DOHH2 (cell line): ENCODE results near the gene CYP4F2.
"Not testable (repeated sequence)": the region's sequence is repeated elsewhere in the genome, so short reads cannot be mapped to it uniquely, and the experiment has no call there.

ENCODE experiments used
- H3F3A ChIP-seq: fragments of 200-600 bp; sonication (generic), shearing (Covaris generic); 2 replicates; pipeline ENCODE4 v1.6.0; 2016; ENCODE audit warnings: antibody characterized with exemption, mild to moderate bottlenecking; ENCODE audit not compliant: control insufficient read depth, insufficient read depth
- H3K27ac ChIP-seq: fragments of 200-600 bp; sonication (generic); 2 replicates; pipeline ENCODE4 v1.5.1; 2014; ENCODE audit warnings: low read depth, mild to moderate bottlenecking, low read length, moderate library complexity
- H3K27me3 ChIP-seq: fragments of 200-600 bp; sonication (generic); 2 replicates; pipeline ENCODE4 v1.6.1; 2014; ENCODE audit warnings: mild to moderate bottlenecking, low read length, mixed read lengths; ENCODE audit not compliant: control insufficient read depth
- H3K36me3 ChIP-seq: fragments of 200-600 bp; sonication (generic); 2 replicates; pipeline ENCODE4 v1.6.1; 2014; ENCODE audit warnings: mild to moderate bottlenecking, low read length, moderate library complexity, mixed read lengths; ENCODE audit not compliant: control insufficient read depth
- H3K4me1 ChIP-seq: fragments of 200-600 bp; sonication (generic); 2 replicates; pipeline ENCODE4 v1.6.1; 2014; ENCODE audit warnings: mild to moderate bottlenecking, low read length, mixed read lengths; ENCODE audit not compliant: control insufficient read depth
- H3K4me2 ChIP-seq: fragments of 200-600 bp; sonication (generic); 2 replicates; pipeline ENCODE4 v1.6.0; 2014; ENCODE audit warnings: mild to moderate bottlenecking, low read length, moderate library complexity
- H3K4me3 ChIP-seq: fragments of 200-600 bp; sonication (generic); 2 replicates; pipeline ENCODE4 v1.5.1; 2014; ENCODE audit warnings: mild to moderate bottlenecking, low read length, mixed read lengths
- H3K79me2 ChIP-seq: fragments of 200-600 bp; sonication (generic); 2 replicates; pipeline ENCODE4 v1.6.1; 2014; ENCODE audit warnings: mild to moderate bottlenecking, low read length, mixed read lengths; ENCODE audit not compliant: control insufficient read depth
- H3K9me2 ChIP-seq: fragments of 200-600 bp; sonication (generic); replicated peaks from 2 replicates; pipeline ENCODE4 v1.6.1; 2014; ENCODE audit warnings: mild to moderate bottlenecking, low read length, mixed read lengths; ENCODE audit not compliant: control insufficient read depth
- H3K9me3 ChIP-seq: fragments of 200-600 bp; sonication (generic); 2 replicates; pipeline ENCODE4 v1.6.1; 2014; ENCODE audit warnings: antibody characterized with exemption, low read length, mixed read lengths; ENCODE audit not compliant: control insufficient read depth, insufficient read depth
- H4K20me1 ChIP-seq: fragments of 200-600 bp; sonication (generic); 2 replicates; pipeline ENCODE4 v1.6.0; 2014; ENCODE audit warnings: low read depth, mild to moderate bottlenecking, antibody characterized with exemption, low read length, moderate library complexity; ENCODE audit not compliant: control insufficient read depth, insufficient read depth
- CTCF ChIP-seq: fragments of 200-600 bp; sonication (generic); IDR thresholded peaks from one replicate; pipeline ENCODE4 v1.5.1; 2014; ENCODE audit warnings: antibody characterized with exemption, mild to moderate bottlenecking, low read depth, low read length; ENCODE audit not compliant: poor library complexity, severe bottlenecking
- EZH2phosphoT487 ChIP-seq: fragments of 200-600 bp; sonication (generic); IDR thresholded peaks from 2 replicates; pipeline ENCODE4 v1.6.1; 2017; ENCODE audit warnings: borderline replicate concordance, mild to moderate bottlenecking, antibody characterized with exemption, low read length, moderate library complexity, mixed read lengths

Gene CYP4F2

GRCh38 chr19:15831626-15832025 is 66.2 kb downstream of the CYP4F2 start:
- H3K27ac ChIP-seq: no peak overlapping the region
- no peaks in the 10 kb centered on the region for H3K27me3 ChIP-seq
- H3K79me2 ChIP-seq: no peaks in the 10 kb centered on the region
- H3K4me3 ChIP-seq: no peak overlapping the region
- H3K9me2 ChIP-seq: no peaks in the 10 kb centered on the region
- H3K36me3 ChIP-seq: peaks cover 4% of the 10 kb centered on the region; the same call in 1 of the 2 replicates
- no peak overlapping the region for H3K4me2 ChIP-seq
- H3K9me3 ChIP-seq: no peaks in the 10 kb centered on the region
- peaks cover 18% of the 10 kb centered on the region for H3K4me1 ChIP-seq
- TF ChIP-seq CTCF (no peak), EZH2phosphoT487 (no peak)
- H4K20me1 ChIP-seq: no peaks in the 10 kb centered on the region
- H3F3A ChIP-seq: peaks cover 4% of the 10 kb centered on the region

GRCh38 chr19:15829786-15830185 is 68.1 kb downstream of the CYP4F2 start:
- Histone ChIP-seq H3K4me2 (no peak overlapping the region), H3K79me2 (no peaks in the 10 kb centered on the region), H3K27me3 (no peaks in the 10 kb centered on the region), H3K4me1 (peaks cover 8% of the 10 kb centered on the region), H3F3A (no peaks in the 10 kb centered on the region), H3K9me3 (no peaks in the 10 kb centered on the region), H3K9me2 (no peaks in the 10 kb centered on the region), H3K4me3 (no peak overlapping the region), H3K36me3 (no peaks in the 10 kb centered on the region), H4K20me1 (no peaks in the 10 kb centered on the region), H3K27ac (no peak overlapping the region)
- TF ChIP-seq EZH2phosphoT487: no peak
- no peak for TF ChIP-seq CTCF

GRCh38 chr19:15829306-15829698 is 68.6 kb downstream of the CYP4F2 start:
- H3K4me3 ChIP-seq: no peak overlapping the region
- H3K27me3 ChIP-seq: no peaks in the 10 kb centered on the region
- H3K9me3 ChIP-seq: no peaks in the 10 kb centered on the region
- H3K4me1 ChIP-seq: peaks cover 8% of the 10 kb centered on the region
- no peak overlapping the region for H3K27ac ChIP-seq
- no peaks in the 10 kb centered on the region for H3F3A ChIP-seq
- no peaks in the 10 kb centered on the region for H3K36me3 ChIP-seq
- H4K20me1 ChIP-seq: no peaks in the 10 kb centered on the region
- H3K79me2 ChIP-seq: no peaks in the 10 kb centered on the region
- no peak overlapping the region for H3K4me2 ChIP-seq
- no peaks in the 10 kb centered on the region for H3K9me2 ChIP-seq
- TF ChIP-seq CTCF: no peak
- TF ChIP-seq EZH2phosphoT487: no peak

GRCh38 chr19:15828611-15829305 is 69.1 kb downstream of the CYP4F2 start:
- H3K79me2 ChIP-seq, H3F3A ChIP-seq, H3K4me3 ChIP-seq: not testable (repeated sequence)

More at GRCh38 chr19:15828611-15829305, 69.1 kb downstream of the CYP4F2 start:
- H3K27ac ChIP-seq, H4K20me1 ChIP-seq, H3K36me3 ChIP-seq, H3K27me3 ChIP-seq, H3K9me2 ChIP-seq, H3K4me1 ChIP-seq, H3K9me3 ChIP-seq: not testable (repeated sequence)
- H3K4me2 ChIP-seq: peak overlapping the region; percentile 15; the same call in 1 of the 2 replicates
